Liver (tissue), 9 donors: ENCODE results near the gene TPRKB. TPM values are rescaled to one million over a fixed set of nuclear protein-coding genes. Genes with fewer than 3 reads are reported as not detected.

ENCODE experiments used
- DNase-seq: peaks from one replicate; pipeline ENCODE4 v3.0.0-alpha.2; 2017; ENCODE audit warnings: low spot score
- H3K27ac ChIP-seq, 2 donors: one replicate each; pipeline ENCODE4 v1.7.0; 2013; ENCODE audit warnings: inconsistent platforms in 2 of 2, low read length in 2 of 2, control low read depth in 1 of 2, low read depth in 1 of 2, mild to moderate bottlenecking in 1 of 2
- H3K27me3 ChIP-seq, 4 donors: one replicate each; pipeline versions ENCODE4 v1.6.1 to v1.7.0; 2013; ENCODE audit warnings: low read length in 3 of 4, inconsistent platforms in 1 of 4, mild to moderate bottlenecking in 1 of 4, moderate library complexity in 1 of 4; ENCODE audit not compliant: control insufficient read depth in 4 of 4, insufficient read depth in 4 of 4
- H3K36me3 ChIP-seq, 4 donors: one replicate each; pipeline versions ENCODE4 v1.6.1 to v1.7.0; 2013; ENCODE audit warnings: low read length in 3 of 4, mild to moderate bottlenecking in 3 of 4, low read depth in 1 of 4, moderate library complexity in 1 of 4; ENCODE audit not compliant: control insufficient read depth in 4 of 4, insufficient read depth in 3 of 4
- H3K4me1 ChIP-seq, 4 donors: one replicate each; pipeline versions ENCODE4 v1.6.1 to v1.7.0; 2013; ENCODE audit warnings: low read length in 3 of 4, mild to moderate bottlenecking in 3 of 4, moderate library complexity in 1 of 4; ENCODE audit not compliant: control insufficient read depth in 4 of 4, insufficient read depth in 4 of 4
- H3K4me3 ChIP-seq, 3 donors: one replicate each; pipeline versions ENCODE4 v1.6.1 to v1.7.0; 2013; ENCODE audit warnings: low read length in 3 of 3, control low read depth in 1 of 3, low read depth in 1 of 3, mild to moderate bottlenecking in 1 of 3
- H3K9ac ChIP-seq, 2 donors: one replicate each; pipeline ENCODE4 v1.7.0; 2013; ENCODE audit warnings: low read length in 2 of 2, mild to moderate bottlenecking in 2 of 2, moderate library complexity in 2 of 2, control low read depth in 1 of 2, low read depth in 1 of 2
- H3K9me3 ChIP-seq, 4 donors: one replicate each; pipeline versions ENCODE4 v1.6.1 to v1.7.0; 2013; ENCODE audit warnings: low read length in 3 of 4; ENCODE audit not compliant: control insufficient read depth in 4 of 4
- EGR1 ChIP-seq, 2 donors: IDR thresholded peaks; 2 replicates each; pipeline ENCODE4 v1.6.1; 2016 to 2018; ENCODE audit warnings: antibody characterized with exemption in 2 of 2, low read depth in 2 of 2
- FOXA2 ChIP-seq: IDR thresholded peaks from 2 replicates; pipeline ENCODE4 v1.6.1; 2016; ENCODE audit warnings: antibody characterized with exemption
- GABPA ChIP-seq, 2 donors: IDR thresholded peaks in 1 of 2; conservative IDR thresholded peaks in 1 of 2; 2 replicates each; pipeline ENCODE4 v1.6.1; 2016; ENCODE audit warnings: antibody characterized with exemption in 2 of 2, mild to moderate bottlenecking in 1 of 2, moderate library complexity in 1 of 2
- HNF4A ChIP-seq, 2 donors: conservative IDR thresholded peaks; 2 replicates each; pipeline ENCODE4 v1.6.1; 2016; ENCODE audit warnings: antibody characterized with exemption in 2 of 2, mild to moderate bottlenecking in 2 of 2
- HNF4G ChIP-seq: IDR thresholded peaks from 2 replicates; pipeline ENCODE4 v1.6.1; 2016; ENCODE audit warnings: antibody characterized with exemption
- JUND ChIP-seq, 2 donors: IDR thresholded peaks; 2 replicates each; pipeline ENCODE4 v1.6.1; 2016; ENCODE audit warnings: antibody characterized with exemption in 2 of 2
- RAD21 ChIP-seq, 2 donors: IDR thresholded peaks; 2 replicates each; pipeline ENCODE4 v1.6.1; 2016; ENCODE audit warnings: antibody characterized with exemption in 2 of 2, mild to moderate bottlenecking in 2 of 2
- RXRA ChIP-seq, 2 donors: IDR thresholded peaks; 2 replicates each; pipeline ENCODE4 v1.6.1; 2017 to 2018; ENCODE audit warnings: antibody characterized with exemption in 2 of 2, mild to moderate bottlenecking in 1 of 2
- SP1 ChIP-seq: IDR thresholded peaks from 2 replicates; pipeline ENCODE4 v1.6.1; 2018; ENCODE audit warnings: antibody characterized with exemption, mild to moderate bottlenecking
- TAF1 ChIP-seq: conservative IDR thresholded peaks from 2 replicates; pipeline ENCODE4 v1.6.1; 2016; ENCODE audit warnings: antibody characterized with exemption, mild to moderate bottlenecking
- YY1 ChIP-seq: IDR thresholded peaks from 2 replicates; pipeline ENCODE4 v1.6.1; 2016; ENCODE audit warnings: antibody characterized with exemption, mild to moderate bottlenecking
- WGBS: extraction: QIAGEN DNeasy Blood & Tissue Kit; methylation state at CpG from one replicate; pipeline ENCODE4 v1.1.7; 2013; 5-methylcytosine and 5-hydroxymethylcytosine counted together
- polyA plus RNA-seq, 2 donors: library from polyadenylated mRNA; stranded (reverse) in 1 of 2; unstranded in 1 of 2; fragments of 200-250 nt in 1 of 2; fragments of >200 nt in 1 of 2; fragmentation: Nextera tagmentation in 1 of 2; extraction: Ambion mirVana in 1 of 2; gene quantifications; one replicate each; pipeline versions ENCODE4 v1.2.1 to v1.2.3, GENCODE V29; 2013 to 2015
- total RNA-seq, 2 donors: library from RNA; depleted of rRNA; stranded (reverse); fragments of >200 nt; gene quantifications; one replicate each; pipeline ENCODE4 v1.2.3, GENCODE V29; 2014
- TF ChIP-seq, protein P1 (sequence below): IDR thresholded peaks from 2 replicates; pipeline ENCODE4 v1.6.1; 2016; ENCODE audit warnings: antibody characterized with exemption
- TF ChIP-seq, protein P2 (sequence below): fragments of 150-350 bp; IDR thresholded peaks from 2 replicates; pipeline ENCODE4 v1.5.1; 2017; ENCODE audit warnings: improper control_type of control experiment, low read depth, low read length; ENCODE audit not compliant: missing input control
- TF ChIP-seq, protein P3 (sequence below): IDR thresholded peaks from 2 replicates; pipeline ENCODE4 v1.6.1; 2016; ENCODE audit warnings: antibody characterized with exemption, mild to moderate bottlenecking
- TF ChIP-seq, protein P4 (sequence below): IDR thresholded peaks from 2 replicates; pipeline ENCODE4 v1.6.1; 2016; ENCODE audit warnings: antibody characterized with exemption
- donor health status: healthy.
- donor health status: healthy.
- donor health status: healthy.
- donor health status: healthy.
- donor health status: healthy.

Gene TPRKB
- total and polyA plus RNA-seq, 4 donors = 16.2 to 27.7 (median 17.0) TPM

DNA sequence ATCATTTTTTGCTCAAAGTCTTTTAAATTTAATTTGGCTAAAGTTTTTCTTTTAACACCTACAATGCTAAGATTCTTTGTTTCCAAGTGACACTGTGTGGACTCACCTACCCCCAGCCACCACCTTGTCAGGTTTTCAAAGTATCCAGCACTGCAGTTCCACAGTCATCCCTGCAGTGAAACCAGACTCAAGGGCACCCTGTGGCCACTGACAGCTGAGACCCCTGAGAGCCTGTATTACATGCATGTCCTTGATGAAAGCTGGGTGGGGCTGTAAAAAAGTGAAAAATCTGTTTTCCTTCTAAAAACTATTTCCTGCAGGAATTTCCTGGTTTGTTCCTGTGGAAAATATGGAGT lies 19.9 kb downstream of the TPRKB start:
- Histone ChIP-seq H3K4me3 (no peak overlapping the region), H3K9me3 (peaks cover 0 to 10% (median 1%) of the 10 kb centered on the region in 4 donors), H3K27me3 (no peaks in the 10 kb centered on the region), H3K9ac (no peak overlapping the region), H3K36me3 (no peaks in the 10 kb centered on the region), H3K4me1 (no peaks in the 10 kb centered on the region), H3K27ac (no peak overlapping the region)
- no peak for TF ChIP-seq JUND (IDR thresholded peaks at IDR 0.05)
- TF ChIP-seq SP1 = no peak
- TF ChIP-seq HNF4A (conservative IDR thresholded peaks at IDR 0.05) = no peak
- no peak for TF ChIP-seq GABPA (IDR thresholded peaks at IDR 0.05 in 1 of 2, conservative IDR thresholded peaks at IDR 0.05 in 1 of 2)
- TF ChIP-seq, protein P1, sequence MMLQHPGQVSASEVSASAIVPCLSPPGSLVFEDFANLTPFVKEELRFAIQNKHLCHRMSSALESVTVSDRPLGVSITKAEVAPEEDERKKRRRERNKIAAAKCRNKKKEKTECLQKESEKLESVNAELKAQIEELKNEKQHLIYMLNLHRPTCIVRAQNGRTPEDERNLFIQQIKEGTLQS = no peak
- no peak for TF ChIP-seq TAF1
- TF ChIP-seq HNF4G = no peak
- TF ChIP-seq EGR1 (IDR thresholded peaks at IDR 0.05; ENCODE audit: low read depth in 2 of 2) = no peak
- DNase-seq = no peak

DNA sequence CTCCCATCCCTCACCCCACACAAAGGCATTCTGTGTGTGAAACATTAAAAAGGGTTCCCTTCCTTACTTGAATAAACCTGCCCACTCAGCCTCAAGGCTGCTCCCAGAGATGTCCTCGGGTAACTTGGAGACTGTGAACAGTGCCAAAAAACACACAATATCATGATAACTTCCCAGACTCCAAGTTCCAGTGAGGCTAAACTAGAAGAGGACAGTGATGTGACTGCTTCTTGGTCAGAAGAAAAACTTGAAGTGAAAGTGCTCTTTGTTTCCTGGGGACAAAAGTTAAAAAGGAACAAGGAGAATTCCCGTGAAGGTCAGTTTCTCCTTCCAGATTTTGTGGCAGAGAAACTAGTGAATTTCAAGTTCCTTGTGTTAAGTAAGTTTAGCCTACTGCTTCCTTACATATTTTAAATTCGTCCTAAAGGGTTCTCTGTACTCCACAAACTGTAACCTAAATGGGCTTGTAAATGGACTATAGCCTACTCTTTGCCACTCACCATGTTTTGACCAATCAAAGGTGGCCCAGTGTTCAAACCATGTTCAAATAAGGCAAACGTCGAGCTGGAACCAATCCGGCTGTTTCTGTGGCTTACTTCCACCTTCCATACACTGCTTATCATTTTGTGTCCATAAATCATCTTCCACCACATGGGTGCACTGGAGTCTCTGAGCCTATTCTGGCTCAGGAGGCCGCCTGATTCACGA lies 20.4 kb downstream of the TPRKB start:
- Histone ChIP-seq H3K27me3 (no peaks in the 10 kb centered on the region), H3K9me3 (peaks cover 0 to 10% (median 1%) of the 10 kb centered on the region in 4 donors), H3K4me1 (no peaks in the 10 kb centered on the region), H3K36me3 (no peaks in the 10 kb centered on the region), H3K4me3 (no peak overlapping the region), H3K9ac (peak overlapping the region in 1 of 2 donors; percentile 22), H3K27ac (no peak overlapping the region)
- WGBS = 50% methylated on average over 8 of the region's 8 CpGs
- DNase-seq = no peak
- TF ChIP-seq RXRA (IDR thresholded peaks at IDR 0.05) (no peak), FOXA2 (no peak), JUND (IDR thresholded peaks at IDR 0.05) (no peak), YY1 (peak; percentile 16), RAD21 (IDR thresholded peaks at IDR 0.05) (peak in 1 of 2 donors; percentile 11)
- TF ChIP-seq, protein P2, sequence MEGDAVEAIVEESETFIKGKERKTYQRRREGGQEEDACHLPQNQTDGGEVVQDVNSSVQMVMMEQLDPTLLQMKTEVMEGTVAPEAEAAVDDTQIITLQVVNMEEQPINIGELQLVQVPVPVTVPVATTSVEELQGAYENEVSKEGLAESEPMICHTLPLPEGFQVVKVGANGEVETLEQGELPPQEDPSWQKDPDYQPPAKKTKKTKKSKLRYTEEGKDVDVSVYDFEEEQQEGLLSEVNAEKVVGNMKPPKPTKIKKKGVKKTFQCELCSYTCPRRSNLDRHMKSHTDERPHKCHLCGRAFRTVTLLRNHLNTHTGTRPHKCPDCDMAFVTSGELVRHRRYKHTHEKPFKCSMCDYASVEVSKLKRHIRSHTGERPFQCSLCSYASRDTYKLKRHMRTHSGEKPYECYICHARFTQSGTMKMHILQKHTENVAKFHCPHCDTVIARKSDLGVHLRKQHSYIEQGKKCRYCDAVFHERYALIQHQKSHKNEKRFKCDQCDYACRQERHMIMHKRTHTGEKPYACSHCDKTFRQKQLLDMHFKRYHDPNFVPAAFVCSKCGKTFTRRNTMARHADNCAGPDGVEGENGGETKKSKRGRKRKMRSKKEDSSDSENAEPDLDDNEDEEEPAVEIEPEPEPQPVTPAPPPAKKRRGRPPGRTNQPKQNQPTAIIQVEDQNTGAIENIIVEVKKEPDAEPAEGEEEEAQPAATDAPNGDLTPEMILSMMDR = no peak
- TF ChIP-seq, protein P3, sequence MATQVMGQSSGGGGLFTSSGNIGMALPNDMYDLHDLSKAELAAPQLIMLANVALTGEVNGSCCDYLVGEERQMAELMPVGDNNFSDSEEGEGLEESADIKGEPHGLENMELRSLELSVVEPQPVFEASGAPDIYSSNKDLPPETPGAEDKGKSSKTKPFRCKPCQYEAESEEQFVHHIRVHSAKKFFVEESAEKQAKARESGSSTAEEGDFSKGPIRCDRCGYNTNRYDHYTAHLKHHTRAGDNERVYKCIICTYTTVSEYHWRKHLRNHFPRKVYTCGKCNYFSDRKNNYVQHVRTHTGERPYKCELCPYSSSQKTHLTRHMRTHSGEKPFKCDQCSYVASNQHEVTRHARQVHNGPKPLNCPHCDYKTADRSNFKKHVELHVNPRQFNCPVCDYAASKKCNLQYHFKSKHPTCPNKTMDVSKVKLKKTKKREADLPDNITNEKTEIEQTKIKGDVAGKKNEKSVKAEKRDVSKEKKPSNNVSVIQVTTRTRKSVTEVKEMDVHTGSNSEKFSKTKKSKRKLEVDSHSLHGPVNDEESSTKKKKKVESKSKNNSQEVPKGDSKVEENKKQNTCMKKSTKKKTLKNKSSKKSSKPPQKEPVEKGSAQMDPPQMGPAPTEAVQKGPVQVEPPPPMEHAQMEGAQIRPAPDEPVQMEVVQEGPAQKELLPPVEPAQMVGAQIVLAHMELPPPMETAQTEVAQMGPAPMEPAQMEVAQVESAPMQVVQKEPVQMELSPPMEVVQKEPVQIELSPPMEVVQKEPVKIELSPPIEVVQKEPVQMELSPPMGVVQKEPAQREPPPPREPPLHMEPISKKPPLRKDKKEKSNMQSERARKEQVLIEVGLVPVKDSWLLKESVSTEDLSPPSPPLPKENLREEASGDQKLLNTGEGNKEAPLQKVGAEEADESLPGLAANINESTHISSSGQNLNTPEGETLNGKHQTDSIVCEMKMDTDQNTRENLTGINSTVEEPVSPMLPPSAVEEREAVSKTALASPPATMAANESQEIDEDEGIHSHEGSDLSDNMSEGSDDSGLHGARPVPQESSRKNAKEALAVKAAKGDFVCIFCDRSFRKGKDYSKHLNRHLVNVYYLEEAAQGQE = no peak
- TF ChIP-seq, protein P4, sequence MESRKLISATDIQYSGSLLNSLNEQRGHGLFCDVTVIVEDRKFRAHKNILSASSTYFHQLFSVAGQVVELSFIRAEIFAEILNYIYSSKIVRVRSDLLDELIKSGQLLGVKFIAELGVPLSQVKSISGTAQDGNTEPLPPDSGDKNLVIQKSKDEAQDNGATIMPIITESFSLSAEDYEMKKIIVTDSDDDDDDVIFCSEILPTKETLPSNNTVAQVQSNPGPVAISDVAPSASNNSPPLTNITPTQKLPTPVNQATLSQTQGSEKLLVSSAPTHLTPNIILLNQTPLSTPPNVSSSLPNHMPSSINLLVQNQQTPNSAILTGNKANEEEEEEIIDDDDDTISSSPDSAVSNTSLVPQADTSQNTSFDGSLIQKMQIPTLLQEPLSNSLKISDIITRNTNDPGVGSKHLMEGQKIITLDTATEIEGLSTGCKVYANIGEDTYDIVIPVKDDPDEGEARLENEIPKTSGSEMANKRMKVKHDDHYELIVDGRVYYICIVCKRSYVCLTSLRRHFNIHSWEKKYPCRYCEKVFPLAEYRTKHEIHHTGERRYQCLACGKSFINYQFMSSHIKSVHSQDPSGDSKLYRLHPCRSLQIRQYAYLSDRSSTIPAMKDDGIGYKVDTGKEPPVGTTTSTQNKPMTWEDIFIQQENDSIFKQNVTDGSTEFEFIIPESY = no peak
- TF ChIP-seq, protein P1 = no peak
